ENCODE data around the gene DLG4. TPM values are rescaled to one million over a fixed set of nuclear protein-coding genes. Genes with fewer than 3 reads are reported as not detected.

DLG4 gene
- total and polyA plus RNA-seq, 2 experiments from 2014 or later: 2.9 to 10.7 TPM

DNA sequence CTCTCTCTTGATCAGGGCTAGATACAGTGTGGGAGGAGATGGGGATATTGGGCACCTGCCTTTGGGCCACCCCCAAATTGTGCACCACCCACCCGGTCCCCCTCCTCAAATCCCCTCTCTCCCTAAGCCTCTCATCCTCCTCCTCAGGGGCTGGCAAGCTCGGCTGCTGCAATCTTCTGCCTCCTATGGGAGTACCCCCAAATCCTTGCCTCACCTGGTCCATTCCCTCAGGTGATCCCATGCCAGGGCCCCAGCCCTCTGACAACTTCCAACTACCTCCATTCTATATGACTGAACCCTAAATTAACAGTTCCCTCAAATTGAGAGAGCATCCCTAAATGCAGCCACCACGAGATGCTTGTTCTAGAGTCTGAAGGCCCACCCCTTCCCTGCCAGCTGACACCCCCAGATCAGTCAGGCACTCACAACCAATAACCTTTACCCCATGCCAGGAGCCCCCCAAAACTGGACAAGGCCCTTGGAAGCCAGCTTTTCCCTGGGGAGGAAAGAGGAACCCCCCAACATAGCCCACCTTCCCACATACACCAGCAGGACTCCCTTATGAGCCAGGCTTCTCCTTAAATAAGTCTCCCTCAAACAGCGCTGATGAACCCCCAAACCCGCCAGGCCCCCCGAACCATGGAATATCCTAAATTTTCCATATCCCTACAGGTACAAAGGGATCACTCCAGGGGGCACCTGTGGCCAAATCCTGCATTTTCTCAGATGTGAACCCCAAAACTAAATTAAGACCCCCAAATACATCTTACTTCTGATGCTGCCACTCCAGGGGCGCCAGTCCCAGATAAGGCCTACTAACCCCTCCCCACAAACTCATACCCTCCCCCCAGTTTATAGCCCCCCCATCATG lies 3.2 kb downstream of the DLG4 start:
- Histone ChIP-seq H2AFZ (no peak overlapping the region), H3K79me2 (peaks cover 53% of the 10 kb centered on the region), H3K4me2 (peak overlapping the region; percentile 80), H3K9me2 (replicated peaks; ENCODE audit: insufficient read depth) (no peaks in the 10 kb centered on the region), H3K9me3 (ENCODE audit: low read depth) (no peaks in the 10 kb centered on the region), H3K4me3 (peak overlapping the region; percentile 38), H3K27ac (peak overlapping the region; percentile 72), H3K36me3 (replicated peaks; ENCODE audit: insufficient read depth, low read depth) (no peaks in the 10 kb centered on the region), H3K27me3 (no peaks in the 10 kb centered on the region), H4K20me1 (ENCODE audit: insufficient read depth, poor library complexity, severe bottlenecking) (peaks cover 9% of the 10 kb centered on the region), H3K4me1 (ENCODE audit: insufficient read depth) (peaks cover 44% of the 10 kb centered on the region)
- TF ChIP-seq, protein P1, sequence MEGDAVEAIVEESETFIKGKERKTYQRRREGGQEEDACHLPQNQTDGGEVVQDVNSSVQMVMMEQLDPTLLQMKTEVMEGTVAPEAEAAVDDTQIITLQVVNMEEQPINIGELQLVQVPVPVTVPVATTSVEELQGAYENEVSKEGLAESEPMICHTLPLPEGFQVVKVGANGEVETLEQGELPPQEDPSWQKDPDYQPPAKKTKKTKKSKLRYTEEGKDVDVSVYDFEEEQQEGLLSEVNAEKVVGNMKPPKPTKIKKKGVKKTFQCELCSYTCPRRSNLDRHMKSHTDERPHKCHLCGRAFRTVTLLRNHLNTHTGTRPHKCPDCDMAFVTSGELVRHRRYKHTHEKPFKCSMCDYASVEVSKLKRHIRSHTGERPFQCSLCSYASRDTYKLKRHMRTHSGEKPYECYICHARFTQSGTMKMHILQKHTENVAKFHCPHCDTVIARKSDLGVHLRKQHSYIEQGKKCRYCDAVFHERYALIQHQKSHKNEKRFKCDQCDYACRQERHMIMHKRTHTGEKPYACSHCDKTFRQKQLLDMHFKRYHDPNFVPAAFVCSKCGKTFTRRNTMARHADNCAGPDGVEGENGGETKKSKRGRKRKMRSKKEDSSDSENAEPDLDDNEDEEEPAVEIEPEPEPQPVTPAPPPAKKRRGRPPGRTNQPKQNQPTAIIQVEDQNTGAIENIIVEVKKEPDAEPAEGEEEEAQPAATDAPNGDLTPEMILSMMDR (IDR thresholded peaks at IDR 0.05; ENCODE audit: poor library complexity): no peak
- TF ChIP-seq EZH2 (IDR thresholded peaks at IDR 0.05; ENCODE audit: borderline replicate concordance): no peak
- TF ChIP-seq EZH2phosphoT487 (IDR thresholded peaks at IDR 0.05; ENCODE audit: low read depth, severe bottlenecking, unreplicated experiment): no peak
- DNase-seq (ENCODE audit: low spot score): no peak
- WGBS (ENCODE audit: low lambda C conversion rate, missing lambda C conversion rate): 15% methylated on average over 7 of the region's 7 CpGs

DNA sequence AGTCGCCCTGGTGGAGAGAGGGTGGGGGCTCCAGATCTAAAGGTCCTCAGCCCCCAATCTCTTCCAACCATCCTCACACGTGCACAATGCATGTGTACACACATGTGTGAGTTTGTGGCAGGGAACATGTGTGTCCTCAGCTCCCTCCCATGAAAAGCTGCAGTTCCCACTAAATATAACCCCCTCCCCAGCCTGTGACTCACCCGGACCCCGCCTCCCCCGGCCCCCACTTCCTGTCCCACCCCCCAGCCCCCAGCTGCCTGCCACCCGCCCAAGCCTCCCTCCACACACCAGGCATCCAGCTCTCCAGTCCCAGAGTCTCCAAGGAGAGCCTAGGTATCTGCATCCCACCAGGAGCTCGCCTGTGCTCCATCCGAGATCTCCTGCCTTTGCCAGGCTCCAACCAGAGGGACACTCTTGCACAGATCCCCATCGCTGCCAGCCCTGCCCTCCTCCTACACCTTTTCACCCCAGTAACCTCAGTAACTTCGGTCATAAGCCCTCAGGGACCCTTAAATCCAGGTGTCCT lies 3.9 kb downstream of the DLG4 start:
- Histone ChIP-seq H3K4me1 (ENCODE audit: insufficient read depth) (peaks cover 36% of the 10 kb centered on the region), H4K20me1 (ENCODE audit: insufficient read depth, poor library complexity, severe bottlenecking) (peaks cover 12% of the 10 kb centered on the region), H3K9me3 (ENCODE audit: low read depth) (no peaks in the 10 kb centered on the region), H3K27ac (peak overlapping the region; percentile 82), H3K27me3 (no peaks in the 10 kb centered on the region), H3K4me3 (no peak overlapping the region), H2AFZ (no peak overlapping the region), H3K4me2 (peak overlapping the region; percentile 80), H3K36me3 (replicated peaks; ENCODE audit: insufficient read depth, low read depth) (no peaks in the 10 kb centered on the region), H3K79me2 (peaks cover 51% of the 10 kb centered on the region), H3K9me2 (replicated peaks; ENCODE audit: insufficient read depth) (no peaks in the 10 kb centered on the region)
- TF ChIP-seq, protein P1 (IDR thresholded peaks at IDR 0.05; ENCODE audit: poor library complexity): no peak
- TF ChIP-seq EZH2phosphoT487 (IDR thresholded peaks at IDR 0.05; ENCODE audit: low read depth, severe bottlenecking, unreplicated experiment): no peak
- no peak for TF ChIP-seq EZH2 (IDR thresholded peaks at IDR 0.05; ENCODE audit: borderline replicate concordance)
- 19% methylated on average over 10 of the region's 10 CpGs for WGBS (ENCODE audit: low lambda C conversion rate, missing lambda C conversion rate)
- no peak for DNase-seq (ENCODE audit: low spot score)

DNA sequence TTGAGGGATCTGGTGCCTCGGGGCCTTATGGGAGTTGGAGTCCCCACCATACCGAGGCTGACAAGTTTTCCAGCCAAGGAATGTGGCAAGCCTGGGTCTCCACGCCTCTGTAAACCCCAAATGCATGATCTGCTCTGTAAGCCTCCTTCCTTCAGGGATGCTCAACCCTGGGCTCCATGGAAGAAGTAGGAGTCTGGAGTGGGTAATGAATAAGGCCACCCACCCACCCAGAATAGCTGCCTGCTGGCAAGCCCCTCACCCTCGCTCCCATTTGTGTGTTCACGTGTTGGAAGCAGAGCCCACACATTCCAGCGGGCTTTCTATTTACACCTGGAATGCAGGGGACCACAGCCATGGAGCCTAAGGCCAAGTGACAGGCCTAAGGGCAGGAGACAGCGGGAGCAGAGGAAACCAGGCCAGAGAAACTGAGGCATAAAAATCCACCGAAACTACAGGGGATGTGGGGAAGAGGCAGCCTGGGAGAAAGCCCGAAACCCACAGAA lies 4.4 kb downstream of the DLG4 start:
- Histone ChIP-seq H3K27me3 (no peaks in the 10 kb centered on the region), H4K20me1 (ENCODE audit: insufficient read depth, poor library complexity, severe bottlenecking) (peaks cover 12% of the 10 kb centered on the region), H3K9me2 (replicated peaks; ENCODE audit: insufficient read depth) (no peaks in the 10 kb centered on the region), H3K36me3 (replicated peaks; ENCODE audit: insufficient read depth, low read depth) (no peaks in the 10 kb centered on the region), H3K27ac (peak overlapping the region; percentile 82), H3K4me3 (no peak overlapping the region), H3K79me2 (peaks cover 56% of the 10 kb centered on the region), H2AFZ (no peak overlapping the region), H3K4me2 (peak overlapping the region; percentile 80), H3K4me1 (ENCODE audit: insufficient read depth) (peaks cover 34% of the 10 kb centered on the region), H3K9me3 (ENCODE audit: low read depth) (no peaks in the 10 kb centered on the region)
- 8% methylated on average over 9 of the region's 9 CpGs for WGBS (ENCODE audit: low lambda C conversion rate, missing lambda C conversion rate)
- no peak for DNase-seq (ENCODE audit: low spot score)
- TF ChIP-seq, protein P1 (IDR thresholded peaks at IDR 0.05; ENCODE audit: poor library complexity): no peak
- no peak for TF ChIP-seq EZH2 (IDR thresholded peaks at IDR 0.05; ENCODE audit: borderline replicate concordance)
- TF ChIP-seq EZH2phosphoT487 (IDR thresholded peaks at IDR 0.05; ENCODE audit: low read depth, severe bottlenecking, unreplicated experiment): no peak

Measured in hepatocyte (in vitro differentiated cells).